ENCODE measurements around the gene FGF2.

- no peak for TF ChIP-seq CTCF (IDR thresholded peaks at IDR 0.05)
- no peak for TF ChIP-seq POLR2A (IDR thresholded peaks at IDR 0.05)
Observed at GRCh38 chr4:122861172-122861943, 34.7 kb downstream of the FGF2 start.
